SK-N-MC (cell line): ENCODE measurements around the gene DCTN2.
"Not testable (repeated sequence)": the region's sequence is repeated elsewhere in the genome, so short reads cannot be mapped to it uniquely, and the experiment has no call there.

ENCODE experiments used
- EZH2 ChIP-seq: fragments of 200-600 bp; sonication (generic); IDR thresholded peaks from one replicate; pipeline ENCODE4 v1.6.1; 2017; ENCODE audit warnings: antibody characterized with exemption
- FOXP2 ChIP-seq: optimal IDR thresholded peaks from 2 replicates; pipeline ENCODE3; 2011; ENCODE audit warnings: mild to moderate bottlenecking, moderate library complexity; ENCODE audit not compliant: insufficient read depth; ENCODE audit errors: extremely low read length, control extremely low read depth
- POLR2AphosphoS5 ChIP-seq: IDR thresholded peaks from 2 replicates; pipeline ENCODE4 v1.6.1; 2012; ENCODE audit warnings: mild to moderate bottlenecking, low read depth, low read length, borderline replicate concordance

- TF ChIP-seq POLR2AphosphoS5, EZH2, FOXP2: not testable (repeated sequence)
Measured at GRCh38 chr12:57513677-57514076, 33.3 kb downstream of the DCTN2 start.
